SK-N-SH treated with all-trans-retinoic acid at 6 μM for 48 hours (cell line): ENCODE measurements around the gene OR10AG1.

Experiments
- CSDC2 ChIP-seq: fragments of 250-450 bp; sonication (Bioruptor Pico); IDR thresholded peaks from 2 replicates; pipeline ENCODE4 v1.5.0; 2020; ENCODE audit warnings: mild to moderate bottlenecking, moderate library complexity
- ESRRG ChIP-seq: fragments of 250-450 bp; sonication (Bioruptor Pico); IDR thresholded peaks from 2 replicates; pipeline ENCODE4 v1.6.1; 2021; ENCODE audit warnings: mild to moderate bottlenecking
- ISL1 ChIP-seq: fragments of 250-450 bp; sonication (Bioruptor Pico); IDR thresholded peaks from 2 replicates; pipeline ENCODE4 v2.1.2; 2022; ENCODE audit warnings: mild to moderate bottlenecking, moderate library complexity
- RARB ChIP-seq: fragments of 250-450 bp; sonication (Bioruptor Pico); IDR thresholded peaks from 2 replicates; pipeline ENCODE4 v1.8.0; 2021; ENCODE audit warnings: mild to moderate bottlenecking, moderate library complexity
- SNAI2 ChIP-seq: fragments of 250-450 bp; sonication (Bioruptor Pico); IDR thresholded peaks from 2 replicates; pipeline ENCODE4 v1.5.0; 2020; ENCODE audit warnings: mild to moderate bottlenecking, moderate library complexity
- TCF4 ChIP-seq: fragments of 250-450 bp; sonication (Bioruptor Pico); IDR thresholded peaks from 2 replicates; pipeline ENCODE4 v1.8.0; 2021; ENCODE audit warnings: mild to moderate bottlenecking, moderate library complexity, borderline replicate concordance
- ZFP30 ChIP-seq: fragments of 450-650 bp; formaldehyde crosslinking; IDR thresholded peaks from 2 replicates; pipeline ENCODE4 v1.5.0; 2022; ENCODE audit warnings: mild to moderate bottlenecking, moderate library complexity
- TF ChIP-seq, protein P1 (sequence below): fragments of 250-450 bp; sonication (Bioruptor Pico); IDR thresholded peaks from 2 replicates; pipeline ENCODE4 v1.8.0; 2021; ENCODE audit warnings: low read depth, mild to moderate bottlenecking, moderate library complexity, borderline replicate concordance
- TF ChIP-seq, protein P2 (sequence below): fragments of 250-450 bp; sonication (Bioruptor Pico); IDR thresholded peaks from 2 replicates; pipeline ENCODE4 v1.8.0; 2020; ENCODE audit warnings: mild to moderate bottlenecking, moderate library complexity, borderline replicate concordance
- TF ChIP-seq, protein P3 (sequence below): fragments of 250-450 bp; sonication (Bioruptor Pico); IDR thresholded peaks from 2 replicates; pipeline ENCODE4 v1.5.1; 2020; ENCODE audit warnings: low read depth, mild to moderate bottlenecking, moderate library complexity

DNA sequence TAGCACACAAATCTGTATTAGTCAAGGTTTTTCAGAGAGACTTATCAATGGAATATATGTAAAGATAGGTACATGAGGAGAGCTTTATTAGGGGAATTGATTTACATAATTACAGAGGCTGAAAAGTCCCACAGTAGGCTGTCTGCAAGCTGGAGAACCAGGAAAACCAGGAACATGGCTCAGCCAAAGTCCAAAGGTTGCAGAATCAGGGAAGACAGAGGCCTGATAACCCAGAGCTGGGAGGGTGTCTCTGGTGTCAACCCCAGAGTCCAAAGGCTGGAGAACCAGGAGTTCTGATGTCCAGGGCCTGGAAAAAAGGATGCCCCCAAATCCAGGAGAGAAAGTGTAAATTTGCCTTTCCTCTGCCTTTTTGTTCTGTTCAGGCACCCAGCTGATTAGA lies 41.0 kb upstream of the OR10AG1 start:
- no peak for TF ChIP-seq RARB
- no peak for TF ChIP-seq CSDC2 (CRISPR knock-in tag)
- TF ChIP-seq ZFP30: no peak
- TF ChIP-seq, protein P1, sequence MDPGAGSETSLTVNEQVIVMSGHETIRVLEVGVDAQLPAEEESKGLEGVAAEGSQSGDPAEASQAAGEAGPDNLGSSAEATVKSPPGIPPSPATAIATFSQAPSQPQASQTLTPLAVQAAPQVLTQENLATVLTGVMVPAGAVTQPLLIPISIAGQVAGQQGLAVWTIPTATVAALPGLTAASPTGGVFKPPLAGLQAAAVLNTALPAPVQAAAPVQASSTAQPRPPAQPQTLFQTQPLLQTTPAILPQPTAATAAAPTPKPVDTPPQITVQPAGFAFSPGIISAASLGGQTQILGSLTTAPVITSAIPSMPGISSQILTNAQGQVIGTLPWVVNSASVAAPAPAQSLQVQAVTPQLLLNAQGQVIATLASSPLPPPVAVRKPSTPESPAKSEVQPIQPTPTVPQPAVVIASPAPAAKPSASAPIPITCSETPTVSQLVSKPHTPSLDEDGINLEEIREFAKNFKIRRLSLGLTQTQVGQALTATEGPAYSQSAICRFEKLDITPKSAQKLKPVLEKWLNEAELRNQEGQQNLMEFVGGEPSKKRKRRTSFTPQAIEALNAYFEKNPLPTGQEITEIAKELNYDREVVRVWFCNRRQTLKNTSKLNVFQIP (CRISPR knock-in tag): no peak
- TF ChIP-seq, protein P2, sequence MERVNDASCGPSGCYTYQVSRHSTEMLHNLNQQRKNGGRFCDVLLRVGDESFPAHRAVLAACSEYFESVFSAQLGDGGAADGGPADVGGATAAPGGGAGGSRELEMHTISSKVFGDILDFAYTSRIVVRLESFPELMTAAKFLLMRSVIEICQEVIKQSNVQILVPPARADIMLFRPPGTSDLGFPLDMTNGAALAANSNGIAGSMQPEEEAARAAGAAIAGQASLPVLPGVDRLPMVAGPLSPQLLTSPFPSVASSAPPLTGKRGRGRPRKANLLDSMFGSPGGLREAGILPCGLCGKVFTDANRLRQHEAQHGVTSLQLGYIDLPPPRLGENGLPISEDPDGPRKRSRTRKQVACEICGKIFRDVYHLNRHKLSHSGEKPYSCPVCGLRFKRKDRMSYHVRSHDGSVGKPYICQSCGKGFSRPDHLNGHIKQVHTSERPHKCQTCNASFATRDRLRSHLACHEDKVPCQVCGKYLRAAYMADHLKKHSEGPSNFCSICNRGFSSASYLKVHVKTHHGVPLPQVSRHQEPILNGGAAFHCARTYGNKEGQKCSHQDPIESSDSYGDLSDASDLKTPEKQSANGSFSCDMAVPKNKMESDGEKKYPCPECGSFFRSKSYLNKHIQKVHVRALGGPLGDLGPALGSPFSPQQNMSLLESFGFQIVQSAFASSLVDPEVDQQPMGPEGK (CRISPR knock-in tag): no peak
- TF ChIP-seq ISL1 (CRISPR knock-in tag): no peak
- TF ChIP-seq TCF4 (CRISPR knock-in tag): no peak
- no peak for TF ChIP-seq ESRRG (CRISPR knock-in tag)
- TF ChIP-seq, protein P3, sequence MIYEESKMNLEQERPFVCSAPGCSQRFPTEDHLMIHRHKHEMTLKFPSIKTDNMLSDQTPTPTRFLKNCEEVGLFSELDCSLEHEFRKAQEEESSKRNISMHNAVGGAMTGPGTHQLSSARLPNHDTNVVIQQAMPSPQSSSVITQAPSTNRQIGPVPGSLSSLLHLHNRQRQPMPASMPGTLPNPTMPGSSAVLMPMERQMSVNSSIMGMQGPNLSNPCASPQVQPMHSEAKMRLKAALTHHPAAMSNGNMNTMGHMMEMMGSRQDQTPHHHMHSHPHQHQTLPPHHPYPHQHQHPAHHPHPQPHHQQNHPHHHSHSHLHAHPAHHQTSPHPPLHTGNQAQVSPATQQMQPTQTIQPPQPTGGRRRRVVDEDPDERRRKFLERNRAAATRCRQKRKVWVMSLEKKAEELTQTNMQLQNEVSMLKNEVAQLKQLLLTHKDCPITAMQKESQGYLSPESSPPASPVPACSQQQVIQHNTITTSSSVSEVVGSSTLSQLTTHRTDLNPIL (CRISPR knock-in tag): no peak
- no peak for TF ChIP-seq SNAI2 (CRISPR knock-in tag)
